GM12878 (cell line): ENCODE measurements around the gene ANO8. TPM values are rescaled to one million over a fixed set of nuclear protein-coding genes. Genes with fewer than 3 reads are reported as not detected.

Experiments used
- ATAC-seq: fragments of 200-7000 bp; cut with Tn5 transposase; 3 replicates; pipeline ENCODE4 v1.9.1; 2020; ENCODE audit warnings: mild to moderate bottlenecking, moderate library complexity
- BruUV-seq: library from RNA; stranded (reverse); fragments of 400-500 nt; replicated peaks from 2 replicates; lab custom pipeline; 2021; lab: Mats Ljungman, UMichigan
- CTCF ChIA-PET: fragments of 300-600 bp; sonication (Branson Sonifier 250); formaldehyde crosslinking; extraction: SDS; loops from one replicate; lab custom pipeline; 2021; ENCODE audit warnings: inconsistent platforms; lab: Yijun Ruan, JAX
- POLR2A ChIA-PET: fragments of 350-600 bp; formaldehyde crosslinking; extraction: SDS; loops from one replicate; lab custom pipeline; 2021; ENCODE audit warnings: inconsistent platforms; lab: Charles Lee
- RAD21 ChIA-PET: fragments of 300-600 bp; sonication (Branson Sonifier 250); formaldehyde crosslinking; loops from one replicate; lab custom pipeline; 2023; ENCODE audit warnings: antibody characterized with exemption; ENCODE audit not compliant: unreplicated experiment; lab: Charles Lee
- SMC1A ChIA-PET: fragments of 300-600 bp; sonication (Branson Sonifier 250); formaldehyde crosslinking; loops from one replicate; lab custom pipeline; 2023; ENCODE audit not compliant: unreplicated experiment, uncharacterized antibody; lab: Charles Lee
- DNase-seq: peaks from one replicate; pipeline ENCODE4 v3.0.0-alpha.2; 2011; ENCODE audit warnings: low read depth, low spot score
- FAIRE-seq: peaks from 3 replicates; lab custom pipeline; 2011; peaks lifted over from hg19 to GRCh38; lab: Jason Lieb, UNC
- H2AFZ ChIP-seq: 2 replicates; pipeline ENCODE4 v1.6.0; 2011; ENCODE audit warnings: low read depth, low read length, control low read depth; ENCODE audit not compliant: control insufficient read depth
- H3K27ac ChIP-seq: 2 replicates; pipeline ENCODE4 v1.5.1; 2011; ENCODE audit warnings: control low read depth; ENCODE audit not compliant: control insufficient read depth, insufficient read depth
- H3K27me3 ChIP-seq, 2 experiments: replicated peaks in 1 of 2; 2 replicates each; pipeline versions ENCODE4 v1.6.0 to v1.6.1; 2011; ENCODE audit warnings: low read length in 1 of 2; ENCODE audit not compliant: control insufficient read depth in 2 of 2, insufficient read depth in 2 of 2
- H3K36me3 ChIP-seq, 2 experiments: 2 replicates each; pipeline ENCODE4 v1.5.1; 2011; ENCODE audit warnings: low read length in 1 of 2; ENCODE audit not compliant: control insufficient read depth in 2 of 2, insufficient read depth in 2 of 2
- H3K4me1 ChIP-seq: 2 replicates; pipeline ENCODE4 v1.6.1; 2011; ENCODE audit warnings: mild to moderate bottlenecking, low read length, moderate library complexity, mixed read lengths; ENCODE audit not compliant: control insufficient read depth, insufficient read depth
- H3K4me2 ChIP-seq: 2 replicates; pipeline ENCODE4 v1.6.0; 2011; ENCODE audit warnings: control low read depth; ENCODE audit not compliant: control insufficient read depth, insufficient read depth
- H3K4me3 ChIP-seq: fragments of 200-600 bp; sonication (generic); 2 replicates; pipeline ENCODE4 v1.5.1; 2016
- H3K79me2 ChIP-seq: 2 replicates; pipeline ENCODE4 v1.6.0; 2011; ENCODE audit warnings: low read length; ENCODE audit not compliant: control insufficient read depth, insufficient read depth
- H3K9ac ChIP-seq: 2 replicates; pipeline ENCODE4 v1.8.0; 2011; ENCODE audit warnings: low read length, control low read depth, mixed read lengths; ENCODE audit not compliant: control insufficient read depth, insufficient read depth
- H3K9me3 ChIP-seq: replicated peaks from 3 replicates; pipeline ENCODE4 v1.5.1; 2011; ENCODE audit warnings: mild to moderate bottlenecking, low read length; ENCODE audit not compliant: control insufficient read depth, insufficient read depth
- H4K20me1 ChIP-seq: 2 replicates; pipeline ENCODE4 v1.6.0; 2011; ENCODE audit not compliant: control insufficient read depth, insufficient read depth
- CEBPZ ChIP-seq: fragments of 150-350 bp; IDR thresholded peaks from 2 replicates; pipeline ENCODE4 v1.6.1; 2016; ENCODE audit warnings: low read depth, low read length
- RUNX3 ChIP-seq: IDR thresholded peaks from 2 replicates; pipeline ENCODE4 v1.6.1; 2012; ENCODE audit warnings: low read length, inconsistent platforms
- STAT3 ChIP-seq: IDR thresholded peaks from 2 replicates; pipeline ENCODE4 v1.6.1; 2011; ENCODE audit warnings: low read depth, low read length, improper control_type of control experiment
- ZNF207 ChIP-seq: fragments of 450-650 bp; IDR thresholded peaks from 2 replicates; pipeline ENCODE4 v1.6.1; 2014; ENCODE audit warnings: antibody characterized with exemption, mild to moderate bottlenecking, borderline replicate concordance
- ZNF687 ChIP-seq: fragments of 450-650 bp; IDR thresholded peaks from 2 replicates; pipeline ENCODE4 v1.6.1; 2017; ENCODE audit warnings: mild to moderate bottlenecking, moderate library complexity
- WGBS: methylation state at CpG from one replicate; pipeline ENCODE4 v1.1.6; 2016; ENCODE audit warnings: low lambda C conversion rate; ENCODE audit not compliant: insufficient replicate concordance, insufficient coverage; ENCODE audit errors: missing lambda C conversion rate; 5-methylcytosine and 5-hydroxymethylcytosine counted together
- in situ Hi-C: fragments of 300-500 bp; cut with MboI; formaldehyde crosslinking; loops from 9 replicates; pipeline ENCODE4 v1.14.3; 2018; ENCODE audit warnings: mixed read lengths
- intact Hi-C: fragments of 100-400 bp; cut with micrococcal nuclease; formaldehyde crosslinking; loops from one replicate; pipeline ENCODE4 v1.14.2; 2022; ENCODE audit not compliant: unreplicated experiment
- polyA plus RNA-seq, 11 experiments: library from polyadenylated mRNA; depleted of rRNA in 4 of 11; unstranded in 6 of 11; stranded (reverse) in 5 of 11; fragments of >200 nt; fragmentation: Nextera tagmentation in 4 of 11; fragmentation: Illumina TruSeq in 1 of 11; extraction: Ambion mirVana in 4 of 11; extraction: Trizol in 1 of 11; gene quantifications; 1 replicate in 1 of 11; 2 replicates in 10 of 11; pipeline versions ENCODE4 v1.2.1 to v1.2.3, GENCODE V29; 2011 to 2016; ENCODE audit warnings: inconsistent platforms in 2 of 11, missing spikeins in 2 of 11, low read depth in 1 of 11
- total RNA-seq, 4 experiments: library from RNA; depleted of rRNA in 3 of 4; stranded (reverse); fragments of >200 nt in 3 of 4; fragmentation: Illumina TruSeq in 1 of 4; extraction: Trizol in 1 of 4; gene quantifications; 2 replicates each; pipeline versions ENCODE4 v1.2.1 to v1.2.3, GENCODE V29; 2013 to 2021
- TF ChIP-seq, protein P1 (sequence below): fragments of 450-650 bp; IDR thresholded peaks from 2 replicates; pipeline ENCODE4 v1.6.1; 2016; ENCODE audit warnings: mild to moderate bottlenecking, moderate library complexity, borderline replicate concordance
- TF ChIP-seq, protein P2 (sequence below), 3 experiments: IDR thresholded peaks in 2 of 3; conservative IDR thresholded peaks in 1 of 3; 2 replicates each; pipeline ENCODE4 v1.5.1; 2011; ENCODE audit warnings: low read depth in 3 of 3, low read length in 3 of 3, mild to moderate bottlenecking in 3 of 3, control low read depth in 2 of 3, moderate library complexity in 2 of 3, inconsistent platforms in 1 of 3, mixed read lengths in 1 of 3; ENCODE audit not compliant: control insufficient read depth in 2 of 3, insufficient read depth in 1 of 3; ENCODE audit errors: extremely low read depth in 1 of 3

Gene ANO8
- total and polyA plus RNA-seq, 10 of the 15 experiments (the other 5 are each of a cell fraction or from before 2014, with no cell fraction given), result 0.04 to 6.7 (median 1.1) TPM

DNA sequence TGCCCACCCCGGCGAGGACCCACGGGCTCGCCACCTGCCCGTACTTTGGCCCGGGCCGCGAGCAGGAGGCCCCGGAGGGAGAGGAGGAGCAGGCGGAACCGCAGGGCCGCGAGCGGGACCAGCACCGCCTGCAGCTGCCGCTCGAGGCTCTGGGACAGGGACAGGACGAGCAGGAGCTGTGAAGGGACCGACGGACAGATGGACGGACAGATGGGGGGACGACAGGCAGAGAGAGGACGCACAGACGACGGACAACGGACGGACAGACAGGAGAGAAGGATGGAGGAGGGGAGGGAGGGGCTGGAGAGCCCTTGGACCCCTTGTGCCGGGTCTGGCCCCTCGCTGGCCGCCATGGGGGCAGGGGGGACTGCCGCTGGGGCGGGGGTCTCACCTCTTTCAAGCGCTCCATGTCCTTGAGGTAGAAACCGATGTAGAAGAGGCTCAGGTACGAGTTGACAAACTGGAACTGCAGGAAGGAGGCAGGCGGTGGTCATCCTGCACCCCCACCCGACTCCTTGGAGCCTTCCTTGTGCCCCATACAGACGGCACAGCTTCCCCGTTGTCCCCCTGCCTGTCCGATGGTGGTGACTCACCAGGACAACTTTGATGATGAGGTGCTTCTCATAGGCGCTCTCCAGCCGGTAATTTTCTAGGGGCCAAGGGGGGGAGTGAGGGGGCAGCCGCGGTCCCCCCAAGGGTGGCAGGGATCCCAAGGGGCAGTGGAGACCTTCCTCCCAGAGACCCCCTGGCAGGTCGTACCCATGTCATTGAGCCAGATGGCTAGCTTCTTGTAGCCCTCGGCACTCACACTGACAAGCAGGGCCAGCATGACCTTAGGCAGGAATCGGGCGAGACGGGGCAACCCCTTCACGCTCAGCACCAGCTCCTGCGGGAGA, 5.0 kb downstream of the ANO8 start:
- H3K4me2 ChIP-seq, result no peak overlapping the region
- in situ Hi-C loops, result no loop called here
- H3K36me3 ChIP-seq, result no peaks in the 10 kb centered on the region
- H3K27ac ChIP-seq, result no peak overlapping the region
- no TSS peak for BruUV-seq
- whole genome bisulfite sequencing, result 60% methylated on average over 44 of the region's 51 CpGs
- H3K4me1 ChIP-seq, result peaks cover 5% of the 10 kb centered on the region; the same call in 1 of the 2 replicates
- H3K9me3 ChIP-seq, result no peaks in the 10 kb centered on the region; the same call in 2 of the 3 replicates
- CTCF ChIA-PET, result interaction anchor here (2.8 kb wide), 1 partner anchor 56 kb away, joined by 9 read pairs; no protein-coding TSS in a partner anchor
- H2AFZ ChIP-seq, result no peak overlapping the region
- FAIRE-seq (no peak), ATAC-seq (no peak), DNase-seq (no peak)
- no peak overlapping the region for H3K9ac ChIP-seq
- H4K20me1 ChIP-seq, result no peaks in the 10 kb centered on the region
- no peaks in the 10 kb centered on the region; a peak in 2 of 4 replicates for H3K27me3 ChIP-seq
- H3K4me3 ChIP-seq, result no peak overlapping the region
- no peaks in the 10 kb centered on the region for H3K79me2 ChIP-seq
- POLR2A ChIA-PET, result no interaction called here
- RAD21 ChIA-PET, result no interaction called here
- SMC1A ChIA-PET, result interaction anchor here (0.6 kb wide), 1 partner anchor 165 kb away, joined by 5 read pairs; no protein-coding TSS in a partner anchor
- intact Hi-C loops, result no loop called here
- TF ChIP-seq CEBPZ, result no peak
- TF ChIP-seq, protein P1, sequence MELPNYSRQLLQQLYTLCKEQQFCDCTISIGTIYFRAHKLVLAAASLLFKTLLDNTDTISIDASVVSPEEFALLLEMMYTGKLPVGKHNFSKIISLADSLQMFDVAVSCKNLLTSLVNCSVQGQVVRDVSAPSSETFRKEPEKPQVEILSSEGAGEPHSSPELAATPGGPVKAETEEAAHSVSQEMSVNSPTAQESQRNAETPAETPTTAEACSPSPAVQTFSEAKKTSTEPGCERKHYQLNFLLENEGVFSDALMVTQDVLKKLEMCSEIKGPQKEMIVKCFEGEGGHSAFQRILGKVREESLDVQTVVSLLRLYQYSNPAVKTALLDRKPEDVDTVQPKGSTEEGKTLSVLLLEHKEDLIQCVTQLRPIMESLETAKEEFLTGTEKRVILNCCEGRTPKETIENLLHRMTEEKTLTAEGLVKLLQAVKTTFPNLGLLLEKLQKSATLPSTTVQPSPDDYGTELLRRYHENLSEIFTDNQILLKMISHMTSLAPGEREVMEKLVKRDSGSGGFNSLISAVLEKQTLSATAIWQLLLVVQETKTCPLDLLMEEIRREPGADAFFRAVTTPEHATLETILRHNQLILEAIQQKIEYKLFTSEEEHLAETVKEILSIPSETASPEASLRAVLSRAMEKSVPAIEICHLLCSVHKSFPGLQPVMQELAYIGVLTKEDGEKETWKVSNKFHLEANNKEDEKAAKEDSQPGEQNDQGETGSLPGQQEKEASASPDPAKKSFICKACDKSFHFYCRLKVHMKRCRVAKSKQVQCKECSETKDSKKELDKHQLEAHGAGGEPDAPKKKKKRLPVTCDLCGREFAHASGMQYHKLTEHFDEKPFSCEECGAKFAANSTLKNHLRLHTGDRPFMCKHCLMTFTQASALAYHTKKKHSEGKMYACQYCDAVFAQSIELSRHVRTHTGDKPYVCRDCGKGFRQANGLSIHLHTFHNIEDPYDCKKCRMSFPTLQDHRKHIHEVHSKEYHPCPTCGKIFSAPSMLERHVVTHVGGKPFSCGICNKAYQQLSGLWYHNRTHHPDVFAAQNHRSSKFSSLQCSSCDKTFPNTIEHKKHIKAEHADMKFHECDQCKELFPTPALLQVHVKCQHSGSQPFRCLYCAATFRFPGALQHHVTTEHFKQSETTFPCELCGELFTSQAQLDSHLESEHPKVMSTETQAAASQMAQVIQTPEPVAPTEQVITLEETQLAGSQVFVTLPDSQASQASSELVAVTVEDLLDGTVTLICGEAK, result no peak
- no peak for TF ChIP-seq ZNF687
- TF ChIP-seq, protein P2, sequence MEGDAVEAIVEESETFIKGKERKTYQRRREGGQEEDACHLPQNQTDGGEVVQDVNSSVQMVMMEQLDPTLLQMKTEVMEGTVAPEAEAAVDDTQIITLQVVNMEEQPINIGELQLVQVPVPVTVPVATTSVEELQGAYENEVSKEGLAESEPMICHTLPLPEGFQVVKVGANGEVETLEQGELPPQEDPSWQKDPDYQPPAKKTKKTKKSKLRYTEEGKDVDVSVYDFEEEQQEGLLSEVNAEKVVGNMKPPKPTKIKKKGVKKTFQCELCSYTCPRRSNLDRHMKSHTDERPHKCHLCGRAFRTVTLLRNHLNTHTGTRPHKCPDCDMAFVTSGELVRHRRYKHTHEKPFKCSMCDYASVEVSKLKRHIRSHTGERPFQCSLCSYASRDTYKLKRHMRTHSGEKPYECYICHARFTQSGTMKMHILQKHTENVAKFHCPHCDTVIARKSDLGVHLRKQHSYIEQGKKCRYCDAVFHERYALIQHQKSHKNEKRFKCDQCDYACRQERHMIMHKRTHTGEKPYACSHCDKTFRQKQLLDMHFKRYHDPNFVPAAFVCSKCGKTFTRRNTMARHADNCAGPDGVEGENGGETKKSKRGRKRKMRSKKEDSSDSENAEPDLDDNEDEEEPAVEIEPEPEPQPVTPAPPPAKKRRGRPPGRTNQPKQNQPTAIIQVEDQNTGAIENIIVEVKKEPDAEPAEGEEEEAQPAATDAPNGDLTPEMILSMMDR (IDR thresholded peaks at IDR 0.05 in 2 of 3, conservative IDR thresholded peaks at IDR 0.05 in 1 of 3; ENCODE audit: control insufficient read depth in 2 of 3, extremely low read depth in 1 of 3, insufficient read depth in 1 of 3, low read depth in 3 of 3, low read length in 3 of 3), result no peak
- no peak for TF ChIP-seq STAT3
- TF ChIP-seq ZNF207, result no peak
- no peak for TF ChIP-seq RUNX3
